Spleen (tissue), 7 donors: ENCODE results near the gene COLEC12.

Experiments used
- CTCF ChIP-seq, 11 experiments: fragments of 200-600 bp in 7 of 11; fragments of 450-650 bp in 4 of 11; sonication (generic) in 4 of 11; IDR thresholded peaks in 8 of 11; conservative IDR thresholded peaks in 3 of 11; 1 replicate in 7 of 11; 2 replicates in 4 of 11; pipeline versions ENCODE4 v1.4.0 to v1.8.0; 2016 to 2021; ENCODE audit warnings: antibody characterized with exemption in 11 of 11, inconsistent platforms in 4 of 11, mild to moderate bottlenecking in 1 of 11
- POLR2AphosphoS5 ChIP-seq, 3 donors: sonication (generic); formaldehyde crosslinking; IDR thresholded peaks; one replicate each; pipeline ENCODE4 v1.5.1; 2017; ENCODE audit warnings: antibody characterized with exemption in 3 of 3
- donor health status: DM: no; HTN: no; CAD: no; lungs with moderate emphysema.
- donor health status: DM: no; HTN: no; CAD: no.
- donor health status: DM: no; HTN: no; CAD: no.

- TF ChIP-seq CTCF (IDR thresholded peaks at IDR 0.05 in 8 of 11, conservative IDR thresholded peaks at IDR 0.05 in 3 of 11) (no peak), POLR2AphosphoS5 (IDR thresholded peaks at IDR 0.05) (no peak)
These were observed 21.8 kb downstream of the COLEC12 start for GRCh38 chr18:478681-479080.
